MM.1S (cell line): ENCODE results near the gene SRRM3.

Source experiments
- CTCF ChIP-seq: fragments of 300-600 bp; sonication (generic); IDR thresholded peaks from 2 replicates; pipeline ENCODE4 v1.5.1; 2016; ENCODE audit warnings: antibody characterized with exemption, low read length, mixed read lengths
- EZH2phosphoT487 ChIP-seq: fragments of 300-600 bp; sonication (generic); IDR thresholded peaks from 2 replicates; pipeline ENCODE4 v1.6.1; 2018; ENCODE audit warnings: antibody characterized with exemption, low read length

DNA sequence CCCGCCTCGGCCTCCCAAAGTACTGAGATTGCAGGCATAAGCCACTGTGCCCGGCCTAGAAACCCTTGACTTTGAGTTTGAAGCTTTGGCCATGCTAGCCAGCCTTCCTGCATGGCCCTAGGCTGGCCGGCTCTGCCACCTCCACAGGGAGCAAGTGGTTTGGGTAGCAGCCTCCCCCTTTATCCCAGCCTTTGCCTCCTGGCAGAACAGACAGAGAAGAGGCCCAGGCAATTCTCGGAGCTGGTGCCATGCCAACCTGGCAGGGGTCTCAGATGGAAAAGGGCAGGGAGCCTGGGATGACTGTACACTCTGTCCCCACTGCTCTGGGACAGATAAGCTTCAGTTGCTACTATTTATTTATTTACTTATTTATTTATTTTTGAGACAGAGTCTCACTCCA lies 39.4 kb downstream of the SRRM3 start:
- TF ChIP-seq EZH2phosphoT487, result no peak
- TF ChIP-seq CTCF, result no peak
